ENCODE data around the gene RNF41. TPM values are rescaled to one million over a fixed set of nuclear protein-coding genes. Genes with fewer than 3 reads are reported as not detected.

RNF41 gene
- total RNA-seq, 1 experiment from 2014 or later, result 57.4 TPM

- ChIA-PET CTCF (interaction anchor here (0.6 to 4.9 kb wide), 18 partner anchors 10 to 380 kb away, joined by 3 to 66 read pairs (median 4); partner anchors contain the start of genes COQ10A, ESYT1, IL23A and RNF41), POLR2A (interaction anchor here (0.5 to 2.9 kb wide), 8 partner anchors 9 to 153 kb away, joined by 3 to 16 read pairs (median 3); partner anchors contain the start of genes COQ10A, PAN2 and RNF41)
- ATAC-seq, result peak; percentile 21
- peaks cover 18% of the 10 kb centered on the region for H3K4me1 Mint-ChIP-seq
- DNase-seq (ENCODE audit: low spot score), result no peak
- H3K36me3 Mint-ChIP-seq, result peaks cover 40% of the 10 kb centered on the region
- H3K4me3 Mint-ChIP-seq, result peak overlapping the region; percentile 95
- 0 out of 2 replicates have a peak, but pooled peaks cover 4% of the 10 kb centered on the region for H3K27me3 Mint-ChIP-seq (ENCODE audit: low read depth)
- TF ChIP-seq NR3C1 (CRISPR knock-in tag; conservative IDR thresholded peaks at IDR 0.05; ENCODE audit: low read depth), result no peak
- TF ChIP-seq NR1H2 (CRISPR knock-in tag; IDR thresholded peaks at IDR 0.05), result no peak
- TF ChIP-seq MXD4 (CRISPR knock-in tag; IDR thresholded peaks at IDR 0.05; ENCODE audit: borderline replicate concordance), result no peak
- no peak for TF ChIP-seq TCF7 (CRISPR knock-in tag; IDR thresholded peaks at IDR 0.05; ENCODE audit: low read depth)
- TF ChIP-seq ARID4B (CRISPR knock-in tag; IDR thresholded peaks at IDR 0.05; ENCODE audit: borderline replicate concordance), result no peak
- no peak for TF ChIP-seq ATF3 (CRISPR knock-in tag; conservative IDR thresholded peaks at IDR 0.05)
- TF ChIP-seq OVOL2 (CRISPR knock-in tag; IDR thresholded peaks at IDR 0.05; ENCODE audit: borderline replicate concordance), result no peak
- no peak for TF ChIP-seq ZNF232 (CRISPR knock-in tag; IDR thresholded peaks at IDR 0.05)
- no peak for TF ChIP-seq RORB (CRISPR knock-in tag; IDR thresholded peaks at IDR 0.05)
- no peak for TF ChIP-seq ZNF281 (CRISPR knock-in tag; IDR thresholded peaks at IDR 0.05)
- H3K27ac Mint-ChIP-seq, result peak overlapping the region; percentile 77
- H3K9me3 Mint-ChIP-seq, result no peaks in the 10 kb centered on the region
These were observed 35.3 kb upstream of the RNF41 start for GRCh38 chr12:56257071-56257470.

GRCh38 chr12:56256326-56256960, 34.7 kb upstream of the RNF41 start:
- peak overlapping the region; percentile 29 for H3K27ac Mint-ChIP-seq

More at GRCh38 chr12:56256326-56256960, 34.7 kb upstream of the RNF41 start:
- Mint-ChIP-seq H3K4me1 (peaks cover 18% of the 10 kb centered on the region), H3K27me3 (ENCODE audit: low read depth) (0 out of 2 replicates have a peak, but pooled peaks cover 3% of the 10 kb centered on the region), H3K36me3 (peaks cover 46% of the 10 kb centered on the region), H3K9me3 (no peaks in the 10 kb centered on the region), H3K4me3 (peak overlapping the region; percentile 95)
- no peak for ATAC-seq
- POLR2A ChIA-PET, result interaction anchor here (0.5 to 2.9 kb wide), 4 partner anchors 10 to 119 kb away, joined by 3 to 16 read pairs (median 3); partner anchors contain the start of genes COQ10A and RNF41
- CTCF ChIA-PET, result interaction anchor here (0.6 to 4.9 kb wide), 16 partner anchors 11 to 380 kb away, joined by 3 to 66 read pairs (median 4); partner anchors contain the start of genes COQ10A, ESYT1, RNF41 and SLC39A5
- TF ChIP-seq NR2C2 (CRISPR knock-in tag; IDR thresholded peaks at IDR 0.05) (no peak), EMX1 (CRISPR knock-in tag; IDR thresholded peaks at IDR 0.05) (no peak), GABPB1 (CRISPR knock-in tag; IDR thresholded peaks at IDR 0.05) (no peak), JAZF1 (CRISPR knock-in tag; IDR thresholded peaks at IDR 0.05) (no peak), SMAD4 (CRISPR knock-in tag; IDR thresholded peaks at IDR 0.05) (no peak), ZNF671 (CRISPR knock-in tag; IDR thresholded peaks at IDR 0.05) (no peak), STAT6 (CRISPR knock-in tag; conservative IDR thresholded peaks at IDR 0.05; ENCODE audit: low read depth) (no peak), IRF1 (CRISPR knock-in tag; IDR thresholded peaks at IDR 0.05) (no peak), ZBTB21 (CRISPR knock-in tag; IDR thresholded peaks at IDR 0.05; ENCODE audit: borderline replicate concordance) (no peak), MYBL2 (CRISPR knock-in tag; IDR thresholded peaks at IDR 0.05) (no peak), RELA (CRISPR knock-in tag; IDR thresholded peaks at IDR 0.05; ENCODE audit: borderline replicate concordance) (no peak), ELF4 (CRISPR knock-in tag; IDR thresholded peaks at IDR 0.05; ENCODE audit: low read depth) (no peak)
- peak; percentile 36 for DNase-seq (ENCODE audit: low spot score)

Data from WTC11 (cell line).